Measurements from ENCODE around the gene GAPDH.
"Not testable (repeated sequence)": the region's sequence is repeated elsewhere in the genome, so short reads cannot be mapped to it uniquely, and the experiment has no call there.

The GAPDH gene

DNA sequence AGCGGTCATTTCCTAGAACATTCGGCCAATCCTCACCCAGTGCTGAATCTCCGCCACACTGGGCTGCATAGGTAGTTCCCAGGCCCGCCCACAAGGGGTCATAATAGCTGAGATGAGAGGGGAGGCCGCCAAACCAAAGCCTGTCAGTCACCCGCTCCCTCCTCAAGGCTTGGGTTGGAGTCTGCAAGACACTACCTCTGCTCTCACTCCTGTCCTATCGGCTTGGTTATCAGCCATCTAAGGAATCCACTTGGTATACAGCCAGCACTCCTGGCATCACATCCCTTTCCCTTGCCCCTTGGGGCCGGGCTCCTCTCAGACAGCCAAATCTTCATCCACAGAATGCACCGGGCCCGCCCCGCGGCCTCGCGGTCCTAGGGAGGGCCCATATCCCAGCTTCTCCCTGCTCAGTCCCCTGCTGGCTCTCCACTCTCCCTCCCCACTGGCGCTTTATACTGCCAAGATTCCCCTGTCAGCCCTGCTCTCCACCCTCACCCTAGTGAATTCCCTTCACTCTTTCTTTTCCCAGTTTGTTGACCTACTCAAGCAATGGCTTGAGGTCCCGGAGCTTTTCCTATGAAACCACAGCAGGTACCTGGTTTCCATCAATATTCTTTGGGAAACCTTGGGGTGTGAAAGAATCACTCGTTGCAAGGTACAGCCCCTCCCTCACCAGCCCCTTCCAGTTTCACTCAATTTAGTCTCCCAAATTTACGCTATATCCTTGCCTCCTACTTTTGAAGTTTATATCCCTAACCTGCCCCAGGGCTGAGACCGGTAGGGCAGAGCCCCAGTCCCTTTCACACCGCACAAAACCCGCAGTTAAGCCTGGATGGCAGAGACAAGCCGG, 20.1 kb downstream of the GAPDH start:
- Mint-ChIP-seq H3K9me3 (no peaks in the 10 kb centered on the region), H3K27ac (peak overlapping the region; percentile 80), H3K4me1 (peaks cover 41% of the 10 kb centered on the region), H3K36me3 (ENCODE audit: low read depth) (peaks cover 12% of the 10 kb centered on the region), H3K4me3 (peak overlapping the region; percentile 94), H3K27me3 (ENCODE audit: low read depth, poor library complexity) (no peaks in the 10 kb centered on the region)
- TF ChIP-seq, protein P1, sequence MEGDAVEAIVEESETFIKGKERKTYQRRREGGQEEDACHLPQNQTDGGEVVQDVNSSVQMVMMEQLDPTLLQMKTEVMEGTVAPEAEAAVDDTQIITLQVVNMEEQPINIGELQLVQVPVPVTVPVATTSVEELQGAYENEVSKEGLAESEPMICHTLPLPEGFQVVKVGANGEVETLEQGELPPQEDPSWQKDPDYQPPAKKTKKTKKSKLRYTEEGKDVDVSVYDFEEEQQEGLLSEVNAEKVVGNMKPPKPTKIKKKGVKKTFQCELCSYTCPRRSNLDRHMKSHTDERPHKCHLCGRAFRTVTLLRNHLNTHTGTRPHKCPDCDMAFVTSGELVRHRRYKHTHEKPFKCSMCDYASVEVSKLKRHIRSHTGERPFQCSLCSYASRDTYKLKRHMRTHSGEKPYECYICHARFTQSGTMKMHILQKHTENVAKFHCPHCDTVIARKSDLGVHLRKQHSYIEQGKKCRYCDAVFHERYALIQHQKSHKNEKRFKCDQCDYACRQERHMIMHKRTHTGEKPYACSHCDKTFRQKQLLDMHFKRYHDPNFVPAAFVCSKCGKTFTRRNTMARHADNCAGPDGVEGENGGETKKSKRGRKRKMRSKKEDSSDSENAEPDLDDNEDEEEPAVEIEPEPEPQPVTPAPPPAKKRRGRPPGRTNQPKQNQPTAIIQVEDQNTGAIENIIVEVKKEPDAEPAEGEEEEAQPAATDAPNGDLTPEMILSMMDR (IDR thresholded peaks at IDR 0.05) = peak; percentile 73
- DNase-seq = peak; percentile 88

DNA sequence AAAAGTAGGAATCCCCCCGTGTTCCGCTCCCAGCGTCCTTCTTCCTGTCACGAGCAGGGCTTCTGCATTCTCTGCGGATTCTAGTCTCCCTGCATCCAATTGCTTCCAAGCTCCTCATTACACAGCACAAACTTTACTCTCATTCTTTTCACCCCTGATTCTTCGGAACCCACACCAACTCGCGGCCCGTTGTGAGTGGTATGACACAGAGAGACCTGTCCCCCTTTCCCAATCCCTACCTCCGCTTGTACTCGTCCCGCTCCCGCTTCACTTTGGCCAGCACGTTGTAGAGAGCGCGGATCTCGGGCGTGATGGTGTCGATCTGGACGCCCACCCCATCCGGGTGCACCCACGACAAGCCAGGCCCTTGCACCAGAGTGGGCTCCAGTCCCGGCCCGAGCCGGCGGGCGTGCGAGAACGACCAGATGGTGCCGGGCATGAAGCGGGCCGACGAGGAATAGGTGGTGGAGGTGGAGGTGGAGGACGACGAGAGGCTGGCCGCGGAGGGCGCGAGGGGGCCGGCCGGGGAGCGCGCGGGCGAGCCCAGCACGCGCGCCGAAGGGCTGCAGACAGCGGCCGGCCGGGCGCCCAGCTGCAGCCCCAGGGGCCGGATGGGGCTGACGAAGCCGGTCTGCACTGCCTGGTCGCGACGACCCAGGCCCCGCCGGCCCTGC, 20.8 kb downstream of the GAPDH start:
- DNase-seq = peak; percentile 34
- peak overlapping the region; percentile 38 for H3K27ac Mint-ChIP-seq
- TF ChIP-seq, protein P1 (IDR thresholded peaks at IDR 0.05) = no peak

DNA sequence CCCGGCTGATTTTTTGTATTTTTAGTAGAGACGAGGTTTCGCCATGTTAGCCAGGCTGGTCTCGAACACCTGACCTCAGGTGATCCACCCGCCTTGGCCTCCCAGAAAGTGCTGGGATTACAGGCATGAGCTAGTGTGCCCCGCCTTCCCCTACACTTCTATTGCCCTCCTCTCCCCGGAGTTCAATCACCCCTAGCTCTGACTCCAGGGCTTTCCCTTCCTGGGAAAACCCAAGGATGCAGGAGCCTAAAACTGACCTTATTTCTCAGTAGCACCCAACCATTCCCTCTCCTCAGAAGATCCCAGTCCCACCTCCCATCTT, 22.1 kb downstream of the GAPDH start:
- H3K36me3 Mint-ChIP-seq (ENCODE audit: low read depth) = peaks cover 33% of the 10 kb centered on the region
- H3K4me1 Mint-ChIP-seq = peaks cover 38% of the 10 kb centered on the region
- H3K9me3 Mint-ChIP-seq; DNase-seq; H3K27me3 Mint-ChIP-seq (ENCODE audit: low read depth, poor library complexity): not testable (repeated sequence)
- peak overlapping the region; percentile 52 for H3K4me3 Mint-ChIP-seq
- H3K27ac Mint-ChIP-seq = peak overlapping the region; percentile 49

More for the DNA sequence above, 20.8 kb downstream of the GAPDH start:
- Mint-ChIP-seq H3K27me3 (ENCODE audit: low read depth, poor library complexity) (no peaks in the 10 kb centered on the region), H3K36me3 (ENCODE audit: low read depth) (peaks cover 20% of the 10 kb centered on the region), H3K4me1 (peaks cover 41% of the 10 kb centered on the region), H3K9me3 (no peaks in the 10 kb centered on the region), H3K4me3 (peak overlapping the region; percentile 94)

DNA sequence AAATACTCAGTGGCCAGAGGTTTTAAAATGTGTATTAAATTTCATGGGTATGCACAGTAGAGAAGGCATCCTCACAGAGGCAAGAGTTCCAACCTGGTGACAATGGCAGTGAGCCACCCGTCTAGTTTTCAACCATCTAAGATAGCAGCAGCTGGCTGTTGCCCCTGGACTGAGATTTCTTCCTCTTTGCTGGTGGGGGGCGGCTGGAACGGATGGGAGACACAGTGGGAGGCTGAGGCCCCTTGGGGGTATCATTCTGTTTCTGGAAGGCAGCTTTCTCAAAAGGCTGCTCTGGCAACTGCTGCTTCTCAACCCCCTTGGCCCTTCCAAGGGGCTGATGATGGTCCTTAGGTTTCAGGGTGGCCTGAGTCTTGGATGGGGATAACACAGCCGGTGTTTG, 22.5 kb downstream of the GAPDH start:
- Mint-ChIP-seq H3K9me3 (no peaks in the 10 kb centered on the region), H3K27me3 (ENCODE audit: low read depth, poor library complexity) (no peaks in the 10 kb centered on the region), H3K27ac (peak overlapping the region; percentile 49), H3K36me3 (ENCODE audit: low read depth) (peaks cover 36% of the 10 kb centered on the region), H3K4me1 (peaks cover 34% of the 10 kb centered on the region), H3K4me3 (no peak overlapping the region)
- TF ChIP-seq, protein P1 (IDR thresholded peaks at IDR 0.05) = no peak
- DNase-seq = no peak

DNA sequence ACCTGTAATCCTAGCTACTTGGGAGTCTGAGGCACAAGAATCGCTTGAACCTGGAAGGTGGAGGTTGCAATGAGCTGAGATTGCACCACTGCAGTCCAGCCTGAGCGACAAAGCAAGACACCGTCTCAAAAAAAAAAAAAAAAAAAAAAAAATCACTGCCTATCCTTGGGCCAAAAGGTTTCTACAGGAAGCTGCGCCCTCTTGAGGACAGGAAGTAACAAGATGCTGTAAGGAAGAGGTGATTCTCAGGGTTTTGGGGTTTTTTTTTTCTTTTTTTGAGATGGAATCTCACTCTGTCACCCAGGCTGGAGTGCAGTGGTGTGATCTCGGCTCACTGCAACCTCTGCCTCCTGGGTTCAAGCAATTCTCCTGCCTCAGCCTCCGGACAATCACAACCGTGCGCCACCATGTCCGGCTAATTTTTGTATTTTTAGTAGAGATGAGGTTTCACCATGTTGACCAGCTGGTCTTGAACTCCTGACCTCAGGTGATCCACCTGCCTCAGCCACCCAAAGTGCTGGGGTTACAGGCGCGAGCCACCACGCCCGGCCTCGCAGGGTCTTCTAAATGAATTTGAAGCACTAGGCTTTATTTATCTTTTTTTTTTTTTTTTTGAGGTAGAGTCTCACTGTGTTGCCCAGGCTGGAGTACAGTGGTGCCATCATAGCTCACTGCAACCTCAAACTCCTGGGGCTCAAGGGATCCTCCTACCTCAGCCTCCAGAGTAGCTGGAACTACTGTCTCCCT, 23.9 kb downstream of the GAPDH start:
- H3K27ac Mint-ChIP-seq; H3K4me3 Mint-ChIP-seq; DNase-seq; H3K9me3 Mint-ChIP-seq; H3K27me3 Mint-ChIP-seq (ENCODE audit: low read depth, poor library complexity): not testable (repeated sequence)
- TF ChIP-seq, protein P1 (IDR thresholded peaks at IDR 0.05) = peak; percentile 43
- Mint-ChIP-seq H3K36me3 (ENCODE audit: low read depth) (peaks cover 44% of the 10 kb centered on the region), H3K4me1 (peaks cover 21% of the 10 kb centered on the region)

DNA sequence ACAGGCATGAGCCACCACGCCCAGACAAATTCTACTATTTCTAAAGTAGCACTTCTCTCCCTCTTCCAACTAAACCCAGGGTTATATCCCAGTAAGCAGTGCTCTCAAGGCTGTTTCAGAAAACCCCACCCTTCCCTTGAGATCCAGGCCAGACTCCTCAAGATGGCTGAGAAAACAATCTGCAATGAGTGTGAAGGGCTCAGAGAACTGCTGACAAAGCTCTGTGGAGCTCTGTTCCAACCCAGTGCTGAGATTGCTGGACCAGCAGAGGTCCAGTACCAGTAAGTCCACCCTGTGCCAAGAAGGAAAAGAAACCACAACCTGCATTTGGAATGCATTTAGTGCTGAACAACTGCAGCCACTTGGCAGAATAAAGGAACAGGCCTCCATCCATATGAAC, 25.2 kb downstream of the GAPDH start:
- Mint-ChIP-seq H3K4me3 (no peak overlapping the region), H3K27me3 (ENCODE audit: low read depth, poor library complexity) (no peaks in the 10 kb centered on the region), H3K9me3 (no peaks in the 10 kb centered on the region), H3K36me3 (ENCODE audit: low read depth) (peaks cover 54% of the 10 kb centered on the region), H3K27ac (no peak overlapping the region), H3K4me1 (peaks cover 8% of the 10 kb centered on the region)
- no peak for DNase-seq
- TF ChIP-seq, protein P1 (IDR thresholded peaks at IDR 0.05) = no peak
